PC-9 (cell line): ENCODE data around the gene SLC38A3. TPM values are rescaled to one million over a fixed set of nuclear protein-coding genes. Genes with fewer than 3 reads are reported as not detected.

ENCODE experiments used
- BruUV-seq: library from RNA; stranded (reverse); fragments of 400-500 nt; replicated peaks from 2 replicates; lab custom pipeline; 2021; lab: Mats Ljungman, UMichigan
- CTCF ChIA-PET: fragments of 300-600 bp; sonication (Branson Sonifier 250); formaldehyde crosslinking; loops from one replicate; lab custom pipeline; 2022; ENCODE audit warnings: antibody characterized with exemption; lab: Charles Lee
- POLR2A ChIA-PET: fragments of 300-600 bp; sonication (Branson Sonifier 250); formaldehyde crosslinking; loops from one replicate; lab custom pipeline; 2022; ENCODE audit warnings: antibody characterized with exemption; ENCODE audit not compliant: unreplicated experiment; lab: Charles Lee
- DNase-seq, 2 experiments: peaks; one replicate each; pipeline versions ENCODE4 v3.0.0 to v3.0.0-alpha.2; 2015 to 2022; ENCODE audit warnings: mixed read lengths in 1 of 2
- H2AFZ ChIP-seq: fragments of 200-600 bp; sonication (generic); 2 replicates; pipeline ENCODE4 v1.8.1; 2017; ENCODE audit warnings: antibody characterized with exemption
- H3F3A ChIP-seq: fragments of 200-600 bp; sonication (generic); 2 replicates; pipeline ENCODE4 v1.8.1; 2017; ENCODE audit warnings: antibody characterized with exemption, mild to moderate bottlenecking, low read depth; ENCODE audit not compliant: insufficient read depth
- H3K27ac ChIP-seq: fragments of 200-600 bp; sonication (generic); 2 replicates; pipeline ENCODE4 v1.6.1; 2016; ENCODE audit warnings: mixed run types
- H3K27me3 ChIP-seq: fragments of 200-600 bp; sonication (generic); 2 replicates; pipeline ENCODE4 v1.6.1; 2016; ENCODE audit warnings: low read depth, mixed run types; ENCODE audit not compliant: insufficient read depth
- H3K36me3 ChIP-seq: fragments of 200-600 bp; sonication (generic); 2 replicates; pipeline ENCODE4 v1.6.1; 2016; ENCODE audit warnings: low read depth, mixed run types
- H3K4me1 ChIP-seq: fragments of 200-600 bp; sonication (generic); replicated peaks from 2 replicates; pipeline ENCODE4 v1.6.1; 2016; ENCODE audit warnings: mixed run types; ENCODE audit not compliant: insufficient read depth
- H3K4me2 ChIP-seq: fragments of 200-600 bp; sonication (generic); 2 replicates; pipeline ENCODE4 v1.6.1; 2017; ENCODE audit warnings: mixed run types
- H3K4me3 ChIP-seq: fragments of 200-600 bp; sonication (generic); 2 replicates; pipeline ENCODE4 v1.6.1; 2016; ENCODE audit warnings: mixed run types
- H3K79me2 ChIP-seq: fragments of 200-600 bp; sonication (generic); 2 replicates; pipeline ENCODE4 v1.6.1; 2017; ENCODE audit warnings: low read depth, mixed run types
- H3K9me2 ChIP-seq: fragments of 200-600 bp; sonication (generic); 2 replicates; pipeline ENCODE4 v1.8.1; 2017; ENCODE audit warnings: mild to moderate bottlenecking; ENCODE audit not compliant: insufficient read depth
- H3K9me3 ChIP-seq: fragments of 200-600 bp; sonication (generic); 2 replicates; pipeline ENCODE4 v1.8.1; 2016; ENCODE audit warnings: low read depth; ENCODE audit not compliant: insufficient read depth
- H4K20me1 ChIP-seq: fragments of 200-600 bp; sonication (generic); 2 replicates; pipeline ENCODE4 v1.8.1; 2017; ENCODE audit not compliant: insufficient read depth
- EZH2 ChIP-seq: fragments of 200-600 bp; sonication (generic); IDR thresholded peaks from 2 replicates; pipeline ENCODE4 v1.8.0; 2017; ENCODE audit warnings: antibody characterized with exemption, low read depth
- intact Hi-C: fragments of 100-400 bp; cut with micrococcal nuclease; formaldehyde crosslinking; loops from one replicate; pipeline ENCODE4 v1.10.0; 2022; ENCODE audit not compliant: unreplicated experiment
- total RNA-seq: library from RNA; stranded (reverse); gene quantifications from 2 replicates; pipeline ENCODE4 v1.2.3, GENCODE V29; 2021
- TF ChIP-seq, protein P1 (sequence below): fragments of 200-600 bp; sonication (generic); conservative IDR thresholded peaks from 2 replicates; pipeline ENCODE4 v1.6.1; 2017; ENCODE audit warnings: mixed run types, antibody characterized with exemption, mild to moderate bottlenecking, moderate library complexity

Gene SLC38A3
- total RNA-seq, 1 experiment from 2014 or later: 0.37 TPM

DNA sequence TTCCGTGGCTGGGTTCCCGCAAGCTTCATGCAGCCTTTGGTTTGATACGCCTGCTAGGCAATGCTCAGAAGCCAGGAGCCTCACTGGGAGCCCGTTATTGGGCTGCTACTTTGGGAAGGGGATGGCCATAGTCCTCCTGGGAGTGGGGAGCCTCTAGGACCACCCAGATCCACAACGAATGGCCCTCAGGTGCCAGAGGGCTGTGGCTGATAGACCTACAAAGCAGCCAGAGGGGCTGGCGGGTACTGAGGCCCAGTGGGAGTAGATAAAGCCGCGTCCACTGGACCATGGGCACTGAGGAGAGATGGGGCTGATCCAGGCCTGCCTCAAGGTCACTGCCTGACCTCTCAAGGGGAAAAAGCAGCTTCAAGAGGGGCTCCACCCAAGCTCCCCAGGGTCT lies 12.9 kb upstream of the SLC38A3 start:
- DNase-seq: no peak
- POLR2A ChIA-PET: interaction anchor here (0.6 kb wide), 2 partner anchors 31 to 187 kb away, joined by 4 to 9 read pairs; no protein-coding TSS in a partner anchor
- BruUV-seq: no TSS peak

DNA sequence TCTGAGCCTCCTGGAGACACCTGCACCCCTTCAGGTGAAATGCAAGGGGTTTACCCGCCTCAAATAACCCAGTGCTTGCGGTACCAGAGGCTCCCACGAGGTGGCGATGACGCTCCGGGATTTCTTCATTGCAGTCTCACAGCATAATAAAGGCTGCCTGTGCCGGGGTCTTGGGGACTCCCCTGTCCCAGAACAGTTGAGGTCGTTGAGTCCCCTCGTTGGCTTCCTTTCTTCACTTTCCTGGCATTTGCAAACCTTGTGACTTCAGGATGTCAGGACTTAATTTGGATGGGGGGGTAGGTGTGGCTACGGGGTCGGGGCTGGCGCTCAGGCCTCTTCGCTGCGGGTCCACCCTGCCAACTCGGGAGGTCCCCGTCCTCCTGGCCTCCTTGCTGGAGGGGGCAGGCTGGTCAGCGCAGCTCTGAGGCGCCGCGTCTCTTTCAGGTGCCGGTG lies 12.4 kb upstream of the SLC38A3 start:
- Histone ChIP-seq H3K79me2 (no peaks in the 10 kb centered on the region), H3K4me3 (no peak overlapping the region), H3K4me2 (no peak overlapping the region), H3F3A (0 out of 2 replicates have a peak, but pooled peaks cover 2% of the 10 kb centered on the region), H4K20me1 (no peaks in the 10 kb centered on the region), H3K9me3 (no peaks in the 10 kb centered on the region), H3K4me1 (0 out of 2 replicates have a peak, but pooled peaks cover 7% of the 10 kb centered on the region), H3K36me3 (no peaks in the 10 kb centered on the region), H3K27me3 (no peaks in the 10 kb centered on the region), H3K9me2 (no peaks in the 10 kb centered on the region), H2AFZ (no peak overlapping the region), H3K27ac (no peak overlapping the region)
- BruUV-seq: no TSS peak
- intact Hi-C loops: loop anchor here (2.0 kb wide), 2 partner anchors 350 to 422 kb away; no protein-coding TSS in a partner anchor
- TF ChIP-seq EZH2: no peak
- TF ChIP-seq, protein P1, sequence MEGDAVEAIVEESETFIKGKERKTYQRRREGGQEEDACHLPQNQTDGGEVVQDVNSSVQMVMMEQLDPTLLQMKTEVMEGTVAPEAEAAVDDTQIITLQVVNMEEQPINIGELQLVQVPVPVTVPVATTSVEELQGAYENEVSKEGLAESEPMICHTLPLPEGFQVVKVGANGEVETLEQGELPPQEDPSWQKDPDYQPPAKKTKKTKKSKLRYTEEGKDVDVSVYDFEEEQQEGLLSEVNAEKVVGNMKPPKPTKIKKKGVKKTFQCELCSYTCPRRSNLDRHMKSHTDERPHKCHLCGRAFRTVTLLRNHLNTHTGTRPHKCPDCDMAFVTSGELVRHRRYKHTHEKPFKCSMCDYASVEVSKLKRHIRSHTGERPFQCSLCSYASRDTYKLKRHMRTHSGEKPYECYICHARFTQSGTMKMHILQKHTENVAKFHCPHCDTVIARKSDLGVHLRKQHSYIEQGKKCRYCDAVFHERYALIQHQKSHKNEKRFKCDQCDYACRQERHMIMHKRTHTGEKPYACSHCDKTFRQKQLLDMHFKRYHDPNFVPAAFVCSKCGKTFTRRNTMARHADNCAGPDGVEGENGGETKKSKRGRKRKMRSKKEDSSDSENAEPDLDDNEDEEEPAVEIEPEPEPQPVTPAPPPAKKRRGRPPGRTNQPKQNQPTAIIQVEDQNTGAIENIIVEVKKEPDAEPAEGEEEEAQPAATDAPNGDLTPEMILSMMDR: peak; percentile 91
- ChIA-PET POLR2A (interaction anchor here (0.6 kb wide), 2 partner anchors 80 to 187 kb away, joined by 4 to 9 read pairs; no protein-coding TSS in a partner anchor), CTCF (interaction anchor here (1.5 kb wide), 1 partner anchor 69 kb away, joined by 4 read pairs; no protein-coding TSS in a partner anchor)
- peak; percentile 47 to 78 for DNase-seq

More for the DNA sequence above, 12.9 kb upstream of the SLC38A3 start:
- H3K9me2 ChIP-seq: no peaks in the 10 kb centered on the region
- H3K27ac ChIP-seq: no peak overlapping the region
- intact Hi-C loops: loop anchor here (2.0 kb wide), 2 partner anchors 351 to 423 kb away; no protein-coding TSS in a partner anchor
- H4K20me1 ChIP-seq: no peaks in the 10 kb centered on the region
- 0 out of 2 replicates have a peak, but pooled peaks cover 2% of the 10 kb centered on the region for H3F3A ChIP-seq
- no peaks in the 10 kb centered on the region for H3K9me3 ChIP-seq
- no peaks in the 10 kb centered on the region for H3K27me3 ChIP-seq
- no peak overlapping the region for H3K4me3 ChIP-seq
- no peaks in the 10 kb centered on the region for H3K36me3 ChIP-seq
- no peak for TF ChIP-seq EZH2
- TF ChIP-seq, protein P1: no peak
- CTCF ChIA-PET: interaction anchor here (0.6 to 1.5 kb wide), 2 partner anchors 31 to 69 kb away, joined by 4 read pairs; no protein-coding TSS in a partner anchor
- no peak overlapping the region for H3K4me2 ChIP-seq
- no peak overlapping the region for H2AFZ ChIP-seq
- no peaks in the 10 kb centered on the region for H3K79me2 ChIP-seq
- 0 out of 2 replicates have a peak, but pooled peaks cover 7% of the 10 kb centered on the region for H3K4me1 ChIP-seq

DNA sequence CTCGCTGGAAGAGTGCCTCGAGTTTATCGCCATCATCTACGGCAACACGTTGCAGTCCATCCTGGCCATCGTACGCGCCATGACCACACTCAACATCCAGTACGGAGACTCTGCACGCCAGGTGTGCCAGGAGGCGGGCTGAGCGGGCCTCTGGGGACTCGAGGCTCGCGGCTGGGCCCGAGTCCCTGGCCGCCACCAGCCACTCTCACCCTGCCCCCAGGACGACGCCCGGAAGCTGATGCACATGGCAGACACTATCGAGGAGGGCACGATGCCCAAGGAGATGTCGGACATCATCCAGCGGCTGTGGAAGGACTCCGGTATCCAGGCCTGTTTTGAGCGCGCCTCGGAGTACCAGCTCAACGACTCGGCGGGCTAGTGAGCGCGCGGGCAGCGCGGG lies 11.8 kb upstream of the SLC38A3 start:
- DNase-seq: no peak
- no peaks in the 10 kb centered on the region for H3K79me2 ChIP-seq
- ChIA-PET CTCF (no interaction called here), POLR2A (no interaction called here)
- no peaks in the 10 kb centered on the region for H3K9me3 ChIP-seq
- H3K27ac ChIP-seq: no peak overlapping the region
- H2AFZ ChIP-seq: no peak overlapping the region
- no peak overlapping the region for H3K4me2 ChIP-seq
- H4K20me1 ChIP-seq: no peaks in the 10 kb centered on the region
- H3K4me1 ChIP-seq: 0 out of 2 replicates have a peak, but pooled peaks cover 7% of the 10 kb centered on the region
- H3K27me3 ChIP-seq: no peaks in the 10 kb centered on the region
- H3K4me3 ChIP-seq: no peak overlapping the region
- TF ChIP-seq, protein P1: no peak
- TF ChIP-seq EZH2: no peak
- H3K9me2 ChIP-seq: no peaks in the 10 kb centered on the region
- 0 out of 2 replicates have a peak, but pooled peaks cover 2% of the 10 kb centered on the region for H3F3A ChIP-seq
- H3K36me3 ChIP-seq: no peaks in the 10 kb centered on the region
- intact Hi-C loops: loop anchor here (2.0 kb wide), 2 partner anchors 350 to 422 kb away; no protein-coding TSS in a partner anchor
- BruUV-seq: no TSS peak
